A549 (cell line): Measurements from ENCODE around the gene SPAG6. TPM values are rescaled to one million over a fixed set of nuclear protein-coding genes. Genes with fewer than 3 reads are reported as not detected.
A peak's percentile ranks its signal among the peaks of the same experiment; 100 is the strongest.

Source experiments
- ATAC-seq, 2 experiments: fragments of 200-7000 bp in 1 of 2; fragments of >200 bp in 1 of 2; cut with Nextera tagmentation in 1 of 2; cut with Tn5 transposase in 1 of 2; 3 replicates each; pipeline versions ENCODE4 v1.8.0 to v1.9.1; 2018 to 2020; ENCODE audit warnings: mild to moderate bottlenecking in 1 of 2, moderate library complexity in 1 of 2
- CTCF ChIA-PET: fragments of 300-600 bp; sonication (Branson Sonifier 250); formaldehyde crosslinking; extraction: SDS; loops from one replicate; lab custom pipeline; 2021; ENCODE audit warnings: antibody characterized with exemption, inconsistent platforms; lab: Yijun Ruan, JAX
- POLR2A ChIA-PET: fragments of 350-600 bp; formaldehyde crosslinking; extraction: SDS; loops from one replicate; lab custom pipeline; 2021; ENCODE audit warnings: antibody characterized with exemption, inconsistent platforms; lab: Yijun Ruan, JAX
- DNase-seq, 2 experiments: peaks; one replicate each; pipeline versions ENCODE4 v3.0.0 to v3.0.0-alpha.2; 2011 to 2016; ENCODE audit warnings: low read depth in 1 of 2, low spot score in 1 of 2
- FAIRE-seq: peaks from 2 replicates; lab custom pipeline; 2011; peaks lifted over from hg19 to GRCh38; lab: Jason Lieb, UNC
- H3K27ac ChIP-seq, 2 experiments: fragments of >200 bp; sonication (Bioruptor Twin); formaldehyde crosslinking; 3 replicates each; pipeline ENCODE4 v1.5.1; 2016 to 2017
- H3K4me1 ChIP-seq: fragments of >200 bp; sonication (Bioruptor Twin); formaldehyde crosslinking; 3 replicates; pipeline ENCODE4 v1.6.1; 2016
- H3K4me2 ChIP-seq: fragments of >200 bp; sonication (Bioruptor Twin); formaldehyde crosslinking; 3 replicates; pipeline ENCODE4 v1.6.1; 2016
- H3K4me3 ChIP-seq: fragments of >200 bp; sonication (Bioruptor Twin); formaldehyde crosslinking; 3 replicates; pipeline ENCODE4 v1.5.1; 2016
- H3K9me3 ChIP-seq: fragments of >200 bp; sonication (Bioruptor Twin); formaldehyde crosslinking; 3 replicates; pipeline ENCODE4 v1.6.1; 2016
- BCL3 ChIP-seq: fragments of >200 bp; sonication (Bioruptor Twin); formaldehyde crosslinking; IDR thresholded peaks from 3 replicates; pipeline ENCODE4 v1.6.1; 2016
- BHLHE40 ChIP-seq: IDR thresholded peaks from 2 replicates; pipeline ENCODE4 v1.6.1; 2012; ENCODE audit warnings: low read depth, low read length, inconsistent platforms
- CHD2 ChIP-seq: fragments of 150-350 bp; IDR thresholded peaks from 2 replicates; pipeline ENCODE4 v1.6.1; 2014; ENCODE audit warnings: low read length; ENCODE audit not compliant: partially characterized antibody
- E2F6 ChIP-seq: IDR thresholded peaks from 2 replicates; pipeline ENCODE4 v1.6.1; 2012; ENCODE audit warnings: low read depth, borderline replicate concordance
- EHMT2 ChIP-seq: fragments of 200-600 bp; sonication (generic); IDR thresholded peaks from 2 replicates; pipeline ENCODE4 v1.6.1; 2016; ENCODE audit warnings: antibody characterized with exemption, low read depth, mild to moderate bottlenecking, moderate library complexity
- ESRRA ChIP-seq: fragments of 150-350 bp; IDR thresholded peaks from 2 replicates; pipeline ENCODE4 v1.6.1; 2014; ENCODE audit warnings: mild to moderate bottlenecking, low read length, borderline replicate concordance
- FOSB ChIP-seq: fragments of 250-450 bp; sonication (Bioruptor Pico); IDR thresholded peaks from 2 replicates; pipeline ENCODE4 v1.5.0; 2020; ENCODE audit warnings: mild to moderate bottlenecking, moderate library complexity
- HDAC2 ChIP-seq: fragments of 200-600 bp; sonication (generic); IDR thresholded peaks from 2 replicates; pipeline ENCODE4 v1.6.1; 2016
- HMGXB4 ChIP-seq: fragments of 250-450 bp; sonication (Bioruptor Pico); IDR thresholded peaks from 2 replicates; pipeline ENCODE4 v1.5.0; 2021; ENCODE audit warnings: mild to moderate bottlenecking, moderate library complexity, borderline replicate concordance
- HOXB13 ChIP-seq: fragments of 250-450 bp; sonication (Bioruptor Pico); IDR thresholded peaks from 2 replicates; pipeline ENCODE4 v1.5.0; 2020; ENCODE audit warnings: low read depth, mild to moderate bottlenecking, moderate library complexity
- HOXB5 ChIP-seq: fragments of 250-450 bp; sonication (Bioruptor Pico); IDR thresholded peaks from 2 replicates; pipeline ENCODE4 v1.5.0; 2020; ENCODE audit warnings: mild to moderate bottlenecking, moderate library complexity
- JUN ChIP-seq, 2 experiments: fragments of >200 bp; sonication (Bioruptor Twin); formaldehyde crosslinking; IDR thresholded peaks; 2 replicates in 1 of 2; 3 replicates in 1 of 2; pipeline ENCODE4 v1.6.1; 2016 to 2017
- KDM5A ChIP-seq: fragments of 200-600 bp; sonication (generic); IDR thresholded peaks from 2 replicates; pipeline ENCODE4 v1.6.1; 2016; ENCODE audit warnings: antibody characterized with exemption, mild to moderate bottlenecking
- MAFK ChIP-seq: fragments of 450-650 bp; IDR thresholded peaks from 2 replicates; pipeline ENCODE4 v1.6.1; 2014; ENCODE audit not compliant: partially characterized antibody
- MAX ChIP-seq: IDR thresholded peaks from 2 replicates; pipeline ENCODE4 v1.6.1; 2012
- MYC ChIP-seq: IDR thresholded peaks from 2 replicates; pipeline ENCODE4 v1.6.1; 2012; ENCODE audit warnings: mild to moderate bottlenecking, inconsistent platforms, low read length, improper control_type of control experiment, borderline replicate concordance
- NPAS2 ChIP-seq: fragments of 250-450 bp; sonication (Bioruptor Pico); IDR thresholded peaks from 2 replicates; pipeline ENCODE4 v1.8.0; 2022; ENCODE audit warnings: mild to moderate bottlenecking, moderate library complexity, borderline replicate concordance
- PBX3 ChIP-seq: IDR thresholded peaks from 2 replicates; pipeline ENCODE4 v1.6.1; 2012
- PHF8 ChIP-seq: fragments of 200-600 bp; sonication (generic); IDR thresholded peaks from 2 replicates; pipeline ENCODE4 v1.6.1; 2016; ENCODE audit warnings: low read depth, mild to moderate bottlenecking, antibody characterized with exemption, moderate library complexity, borderline replicate concordance
- POLR2A ChIP-seq: IDR thresholded peaks from 2 replicates; pipeline ENCODE4 v1.6.1; 2012; ENCODE audit warnings: mild to moderate bottlenecking, low read length
- RAD21 ChIP-seq, 2 experiments: fragments of >200 bp in 1 of 2; sonication (Bioruptor Twin) in 1 of 2; formaldehyde crosslinking in 1 of 2; IDR thresholded peaks in 1 of 2; conservative IDR thresholded peaks in 1 of 2; 2 replicates in 1 of 2; 3 replicates in 1 of 2; pipeline ENCODE4 v1.6.1; 2012 to 2018; ENCODE audit warnings: inconsistent platforms in 1 of 2
- RARB ChIP-seq: fragments of 250-450 bp; sonication (Bioruptor Pico); IDR thresholded peaks from 2 replicates; pipeline ENCODE4 v1.8.0; 2021; ENCODE audit warnings: mild to moderate bottlenecking, moderate library complexity
- RFX5 ChIP-seq: fragments of 450-650 bp; IDR thresholded peaks from 2 replicates; pipeline ENCODE4 v1.7.1; 2014; ENCODE audit warnings: antibody characterized with exemption, mild to moderate bottlenecking, moderate library complexity
- SMC3 ChIP-seq: fragments of >200 bp; sonication (Bioruptor Twin); formaldehyde crosslinking; IDR thresholded peaks from 3 replicates; pipeline ENCODE4 v1.6.1; 2018; ENCODE audit warnings: inconsistent platforms
- USF2 ChIP-seq: fragments of 450-650 bp; IDR thresholded peaks from 2 replicates; pipeline ENCODE4 v1.6.1; 2014; ENCODE audit warnings: antibody characterized with exemption
- ZC3H11A ChIP-seq: fragments of 450-650 bp; IDR thresholded peaks from 2 replicates; pipeline ENCODE4 v1.6.1; 2014; ENCODE audit warnings: antibody characterized with exemption, mild to moderate bottlenecking
- ZNF302 ChIP-seq: fragments of 250-450 bp; sonication (Bioruptor Pico); IDR thresholded peaks from 2 replicates; pipeline ENCODE4 v1.9.0; 2021; ENCODE audit warnings: inconsistent platforms, mild to moderate bottlenecking, moderate library complexity
- ZSCAN20 ChIP-seq: fragments of 250-450 bp; sonication (Bioruptor Pico); IDR thresholded peaks from 2 replicates; pipeline ENCODE4 v1.8.0; 2022; ENCODE audit warnings: mild to moderate bottlenecking, moderate library complexity
- WGBS: methylation state at CpG from one replicate; pipeline ENCODE4 v1.1.6; 2017; ENCODE audit errors: missing lambda C conversion rate; 5-methylcytosine and 5-hydroxymethylcytosine counted together
- polyA plus RNA-seq, 4 experiments: library from polyadenylated mRNA; depleted of rRNA in 3 of 4; stranded (reverse); fragments of >200 nt; fragmentation: RNase III in 1 of 4; extraction: RNeasy Plus Mini Kit Qiagen cat#74134 plus additional on column Dnase treatment in 1 of 4; gene quantifications; 2 replicates in 3 of 4; 3 replicates in 1 of 4; pipeline ENCODE4 v1.2.3, GENCODE V29; 2011 to 2017

Gene SPAG6
- polyA plus RNA-seq, 2 of the 4 experiments (the other 2 are of a cell fraction), result 0.04 TPM; not detected in 1

- H3K9me3 ChIP-seq, result no peaks in the 10 kb centered on the region
- TF ChIP-seq PHF8 (peak; percentile 71; the same call in 1 of the 2 replicates), FOSB (CRISPR knock-in tag) (no peak)
- FAIRE-seq (no peak), DNase-seq (peak in 1 of 2 experiments; percentile 49), ATAC-seq (peak; percentile 46 to 65)
- 3% methylated on average over 27 of the region's 53 CpGs for WGBS
- POLR2A ChIA-PET, result interaction anchor here (0.5 to 2.5 kb wide), 19 partner anchors 9 to 1022 kb away, joined by 3 to 62 read pairs (median 5); partner anchors contain the start of genes DNAJC1 and SKIDA1
- CTCF ChIA-PET, result interaction anchor here (0.6 to 1.6 kb wide), 5 partner anchors 37 to 680 kb away, joined by 3 to 5 read pairs (median 4); no protein-coding TSS in a partner anchor
- peak overlapping the region; percentile 95 to 96 for H3K27ac ChIP-seq
- H3K4me1 ChIP-seq, result peaks cover 23% of the 10 kb centered on the region
- H3K4me2 ChIP-seq, result peak overlapping the region; percentile 91
- peak overlapping the region; percentile 92 for H3K4me3 ChIP-seq
Measured at GRCh38 chr10:22315455-22316285, 29.6 kb upstream of the SPAG6 start.

GRCh38 chr10:22316286-22317075, 28.8 kb upstream of the SPAG6 start, which contains the start of gene COMMD3:
Gene COMMD3 (plus strand): TSS chr10:22316388. CDS start chr10:22316418, 30 bp downstream.
- no peaks in the 10 kb centered on the region for H3K9me3 ChIP-seq
- peak; percentile 76 to 85 for ATAC-seq
- ChIA-PET POLR2A (interaction anchor here (0.5 to 2.5 kb wide), 20 partner anchors 8 to 1023 kb away, joined by 3 to 62 read pairs (median 4); partner anchors contain the start of genes DNAJC1 and SKIDA1), CTCF (interaction anchor here (0.6 to 1.6 kb wide), 5 partner anchors 38 to 679 kb away, joined by 3 to 5 read pairs (median 4); no protein-coding TSS in a partner anchor)
- peaks cover 23% of the 10 kb centered on the region for H3K4me1 ChIP-seq
- no peak for FAIRE-seq
- under 1% methylated on average over 13 of the region's 63 CpGs for WGBS
- H3K4me2 ChIP-seq, result peak within 1 kb of the TSS; percentile 98
- peak; percentile 60 to 87 for DNase-seq
- peak within 1 kb of the TSS; percentile 92 for H3K4me3 ChIP-seq
- peak within 1 kb of the TSS; percentile 95 to 96 for H3K27ac ChIP-seq
- TF ChIP-seq MYC (peak; percentile 47; the same call in 1 of the 2 replicates), ZNF302 (CRISPR knock-in tag) (no peak), JUN (IDR thresholded peaks at IDR 0.05) (peak; percentile 41 to 66; a peak in 4 of 5 replicates), HDAC2 (no peak), HMGXB4 (CRISPR knock-in tag) (no peak), PHF8 (no peak; the same call in 1 of the 2 replicates), BCL3 (peak; percentile 77; the same call in 1 of the 3 replicates), PBX3 (no peak), FOSB (CRISPR knock-in tag) (no peak), POLR2A (peak; percentile 94), BHLHE40 (0 out of 2 replicates have a peak, but pooled peaks have one; percentile 7), SMC3 (no peak), ESRRA (no peak), EHMT2 (no peak), KDM5A (peak; percentile 19; the same call in 1 of the 2 replicates), HOXB13 (no peak), CHD2 (no peak), MAFK (no peak), E2F6 (peak; percentile 61; the same call in 1 of the 2 replicates), NPAS2 (peak; percentile 70), MAX (peak; percentile 73), ZSCAN20 (no peak), HOXB5 (CRISPR knock-in tag) (no peak), ZC3H11A (no peak), RARB (CRISPR knock-in tag) (no peak), RFX5 (no peak), USF2 (peak; percentile 91), RAD21 (conservative IDR thresholded peaks at IDR 0.05 in 1 of 2, IDR thresholded peaks at IDR 0.05 in 1 of 2) (no peak)
